NT2/D1 (cell line): ENCODE measurements around the gene RASGRP1.

ENCODE experiments used
- DNase-seq: peaks from one replicate; pipeline ENCODE4 v3.0.0-alpha.2; 2011; ENCODE audit warnings: low read depth, low spot score
- H3K27me3 ChIP-seq: 2 replicates; pipeline ENCODE4 v1.6.0; 2011; ENCODE audit warnings: mild to moderate bottlenecking; ENCODE audit not compliant: insufficient read length, insufficient read depth
- H3K36me3 ChIP-seq: 2 replicates; pipeline ENCODE4 v1.6.1; 2011; ENCODE audit warnings: mild to moderate bottlenecking, low read length, mixed read lengths; ENCODE audit not compliant: insufficient read depth, insufficient read length
- H3K4me1 ChIP-seq: 2 replicates; pipeline ENCODE4 v1.5.1; 2011; ENCODE audit not compliant: insufficient read depth, insufficient read length
- H3K4me3 ChIP-seq: 2 replicates; pipeline ENCODE4 v1.5.1; 2011; ENCODE audit warnings: low read depth; ENCODE audit not compliant: insufficient read length
- H3K9ac ChIP-seq: 2 replicates; pipeline ENCODE4 v1.6.0; 2011; ENCODE audit warnings: low read depth; ENCODE audit not compliant: insufficient read length
- H3K9me3 ChIP-seq: 2 replicates; pipeline ENCODE4 v1.5.1; 2011; ENCODE audit warnings: mild to moderate bottlenecking, low read length; ENCODE audit not compliant: insufficient read depth
- SUZ12 ChIP-seq: IDR thresholded peaks from 2 replicates; pipeline ENCODE4 v1.6.1; 2011; ENCODE audit not compliant: insufficient read length, insufficient read depth; ENCODE audit errors: extremely low read depth
- YY1 ChIP-seq: IDR thresholded peaks from 2 replicates; pipeline ENCODE4 v1.6.1; 2011; ENCODE audit not compliant: insufficient read length, insufficient read depth
- ZNF274 ChIP-seq: IDR thresholded peaks from 2 replicates; pipeline ENCODE4 v1.6.1; 2011; ENCODE audit warnings: mild to moderate bottlenecking, low read depth, low read length

The RASGRP1 gene

GRCh38 chr15:38564557-38565286 is at the start of gene RASGRP1:
Gene RASGRP1 (minus strand): TSS chr15:38564814. CDS start chr15:38564628, 186 bp downstream.
- Histone ChIP-seq H3K36me3 (no peaks in the 10 kb centered on the region), H3K27me3 (peaks cover 37% of the 10 kb centered on the region), H3K9ac (peak within 1 kb of the TSS; percentile 61), H3K4me1 (no peaks in the 10 kb centered on the region), H3K9me3 (no peaks in the 10 kb centered on the region), H3K4me3 (peak within 1 kb of the TSS; percentile 62)
- TF ChIP-seq YY1 = no peak
- no peak for TF ChIP-seq SUZ12
- TF ChIP-seq ZNF274 = no peak
- DNase-seq = no peak

GRCh38 chr15:38613085-38613484 is 48.5 kb upstream of the RASGRP1 start:
- DNase-seq = no peak
- Histone ChIP-seq H3K4me1 (no peaks in the 10 kb centered on the region), H3K4me3 (no peak overlapping the region), H3K9me3 (no peaks in the 10 kb centered on the region), H3K9ac (no peak overlapping the region), H3K27me3 (no peaks in the 10 kb centered on the region), H3K36me3 (no peaks in the 10 kb centered on the region)
- no peak for TF ChIP-seq SUZ12
- TF ChIP-seq ZNF274 = no peak
- TF ChIP-seq YY1 = no peak

- DNase-seq = no peak
- no peaks in the 10 kb centered on the region for H3K27me3 ChIP-seq
- no peak overlapping the region for H3K9ac ChIP-seq
- no peak for TF ChIP-seq YY1
- TF ChIP-seq SUZ12 = no peak
- no peak for TF ChIP-seq ZNF274
- no peak overlapping the region for H3K4me3 ChIP-seq
- H3K36me3 ChIP-seq = no peaks in the 10 kb centered on the region
- H3K9me3 ChIP-seq = no peaks in the 10 kb centered on the region
- H3K4me1 ChIP-seq = no peaks in the 10 kb centered on the region
These were observed 47.7 kb upstream of the RASGRP1 start for GRCh38 chr15:38612159-38612863.

- no peaks in the 10 kb centered on the region for H3K27me3 ChIP-seq
These were observed 46.6 kb upstream of the RASGRP1 start for GRCh38 chr15:38611228-38611627.

GRCh38 chr15:38610748-38611147 is 46.1 kb upstream of the RASGRP1 start:
- Histone ChIP-seq H3K27me3 (no peaks in the 10 kb centered on the region), H3K4me1 (no peaks in the 10 kb centered on the region), H3K9me3 (no peaks in the 10 kb centered on the region), H3K9ac (no peak overlapping the region), H3K36me3 (no peaks in the 10 kb centered on the region), H3K4me3 (no peak overlapping the region)
- no peak for TF ChIP-seq YY1
- no peak for DNase-seq

More at GRCh38 chr15:38611228-38611627, 46.6 kb upstream of the RASGRP1 start:
- Histone ChIP-seq H3K36me3 (no peaks in the 10 kb centered on the region), H3K9ac (no peak overlapping the region), H3K4me1 (no peaks in the 10 kb centered on the region), H3K9me3 (no peaks in the 10 kb centered on the region), H3K4me3 (no peak overlapping the region)
- DNase-seq = no peak
- TF ChIP-seq ZNF274 (no peak), SUZ12 (no peak), YY1 (no peak)

- Histone ChIP-seq H3K9me3 (no peaks in the 10 kb centered on the region), H3K4me1 (no peaks in the 10 kb centered on the region), H3K9ac (no peak overlapping the region), H3K36me3 (no peaks in the 10 kb centered on the region), H3K4me3 (no peak overlapping the region), H3K27me3 (no peaks in the 10 kb centered on the region)
- TF ChIP-seq ZNF274 = no peak
- TF ChIP-seq SUZ12 = no peak
- TF ChIP-seq YY1 = no peak
- no peak for DNase-seq
These were observed 44.6 kb upstream of the RASGRP1 start for GRCh38 chr15:38609097-38609738.

GRCh38 chr15:38608682-38609081 is 44.1 kb upstream of the RASGRP1 start:
- TF ChIP-seq ZNF274 = no peak
- no peak for TF ChIP-seq SUZ12
- no peak for TF ChIP-seq YY1
- no peaks in the 10 kb centered on the region for H3K9me3 ChIP-seq
- no peaks in the 10 kb centered on the region for H3K27me3 ChIP-seq
- H3K9ac ChIP-seq = no peak overlapping the region
- no peaks in the 10 kb centered on the region for H3K4me1 ChIP-seq
- H3K4me3 ChIP-seq = no peak overlapping the region
- no peak for DNase-seq
- H3K36me3 ChIP-seq = no peaks in the 10 kb centered on the region
